SU-DHL-6 (cell line): Measurements from ENCODE around the gene XKR8.

Experiments
- H2AFZ ChIP-seq: fragments of 200-600 bp; sonication (generic); 2 replicates; pipeline ENCODE4 v1.6.1; 2014; ENCODE audit warnings: low read depth, mild to moderate bottlenecking, moderate library complexity, mixed read lengths, antibody characterized with exemption, low read length; ENCODE audit not compliant: severe bottlenecking
- H3F3A ChIP-seq: fragments of 200-600 bp; shearing (Covaris generic); 2 replicates; pipeline ENCODE4 v1.6.0; 2016; ENCODE audit warnings: antibody characterized with exemption, mild to moderate bottlenecking; ENCODE audit not compliant: insufficient read depth
- H3K27ac ChIP-seq: fragments of 200-600 bp; sonication (generic); 2 replicates; pipeline ENCODE4 v1.5.1; 2016; ENCODE audit warnings: low read depth, mild to moderate bottlenecking, low read length, moderate library complexity, mixed read lengths
- H3K27me3 ChIP-seq: fragments of 200-600 bp; sonication (generic), shearing (Covaris generic); 2 replicates; pipeline ENCODE4 v1.6.0; 2014; ENCODE audit warnings: mild to moderate bottlenecking, low read length
- H3K36me3 ChIP-seq: fragments of 200-600 bp; sonication (generic); 2 replicates; pipeline ENCODE4 v1.6.1; 2014; ENCODE audit warnings: mild to moderate bottlenecking, low read length, mixed read lengths
- H3K4me2 ChIP-seq: fragments of 300-600, 200-600 bp; shearing (Covaris generic), sonication (generic); 2 replicates; pipeline ENCODE4 v1.6.0; 2014; ENCODE audit warnings: low read length, low read depth, mild to moderate bottlenecking; ENCODE audit not compliant: poor library complexity, severe bottlenecking
- H3K4me3 ChIP-seq: fragments of 200-600 bp; sonication (generic); 2 replicates; pipeline ENCODE4 v1.5.1; 2014; ENCODE audit warnings: antibody characterized with exemption, low read length, mild to moderate bottlenecking, mixed read lengths; ENCODE audit not compliant: insufficient read depth, poor library complexity, severe bottlenecking
- H3K79me2 ChIP-seq: fragments of 200-600 bp; sonication (generic); 2 replicates; pipeline ENCODE4 v1.6.1; 2014; ENCODE audit warnings: mild to moderate bottlenecking, low read length, moderate library complexity; ENCODE audit not compliant: insufficient read depth
- H3K9ac ChIP-seq: fragments of 200-600 bp; sonication (generic); 2 replicates; pipeline ENCODE4 v1.7.0; 2014; ENCODE audit warnings: mild to moderate bottlenecking, low read length
- H3K9me2 ChIP-seq: fragments of 200-600 bp; sonication (generic); replicated peaks from 2 replicates; pipeline ENCODE4 v1.6.1; 2014; ENCODE audit warnings: low read length; ENCODE audit not compliant: insufficient read depth
- H3K9me3 ChIP-seq: fragments of 200-600 bp; sonication (generic); 2 replicates; pipeline ENCODE4 v1.6.1; 2014; ENCODE audit warnings: low read length, mixed read lengths; ENCODE audit not compliant: insufficient read depth
- H4K20me1 ChIP-seq: fragments of 200-600 bp; sonication (generic); 2 replicates; pipeline ENCODE4 v1.6.1; 2014; ENCODE audit warnings: low read depth, mild to moderate bottlenecking, antibody characterized with exemption, low read length, moderate library complexity, mixed read lengths
- CTCF ChIP-seq: fragments of 200-600 bp; sonication (generic); IDR thresholded peaks from one replicate; pipeline ENCODE4 v1.5.1; 2017; ENCODE audit warnings: antibody characterized with exemption, mild to moderate bottlenecking, low read length, moderate library complexity; ENCODE audit not compliant: insufficient read depth, poor library complexity, severe bottlenecking
- EZH2phosphoT487 ChIP-seq: fragments of 200-600 bp; sonication (generic), shearing (Covaris generic); conservative IDR thresholded peaks from 2 replicates; pipeline ENCODE4 v1.6.1; 2018; ENCODE audit warnings: mild to moderate bottlenecking, antibody characterized with exemption, low read length, moderate library complexity, mixed read lengths

The XKR8 gene

GRCh38 chr1:27931759-27932158 lies 28.0 kb upstream of the XKR8 start:
- Histone ChIP-seq H3K27me3 (no peaks in the 10 kb centered on the region), H3K27ac (no peak overlapping the region), H3K9me2 (no peaks in the 10 kb centered on the region), H3K36me3 (no peaks in the 10 kb centered on the region), H3K9me3 (no peaks in the 10 kb centered on the region), H3K4me3 (no peak overlapping the region), H3K79me2 (no peaks in the 10 kb centered on the region), H3F3A (no peaks in the 10 kb centered on the region), H2AFZ (no peak overlapping the region), H3K9ac (no peak overlapping the region), H4K20me1 (no peaks in the 10 kb centered on the region), H3K4me2 (no peak overlapping the region)
- TF ChIP-seq EZH2phosphoT487 (no peak), CTCF (no peak)

GRCh38 chr1:27934818-27935549 lies 24.8 kb upstream of the XKR8 start, which contains the start of gene SMPDL3B:
SMPDL3B (plus strand) TSS chr1:27935000; CDS start chr1:27935184, 184 bp downstream.
- no peaks in the 10 kb centered on the region for H3K9me3 ChIP-seq
- H3K36me3 ChIP-seq = no peaks in the 10 kb centered on the region
- TF ChIP-seq CTCF (no peak), EZH2phosphoT487 (no peak)
- no peaks in the 10 kb centered on the region for H3K27me3 ChIP-seq
- no peak within 1 kb of the TSS for H3K4me2 ChIP-seq
- H4K20me1 ChIP-seq = no peaks in the 10 kb centered on the region
- H2AFZ ChIP-seq = no peak within 1 kb of the TSS
- no peak within 1 kb of the TSS for H3K27ac ChIP-seq
- no peak within 1 kb of the TSS for H3K9ac ChIP-seq
- no peaks in the 10 kb centered on the region for H3K79me2 ChIP-seq
- H3F3A ChIP-seq = no peaks in the 10 kb centered on the region
- no peak within 1 kb of the TSS for H3K4me3 ChIP-seq
- no peaks in the 10 kb centered on the region for H3K9me2 ChIP-seq

GRCh38 chr1:27935721-27936120 lies 24.1 kb upstream of the XKR8 start:
- no peaks in the 10 kb centered on the region for H3K9me3 ChIP-seq
- H3K36me3 ChIP-seq = no peaks in the 10 kb centered on the region
- no peaks in the 10 kb centered on the region for H4K20me1 ChIP-seq
- H3F3A ChIP-seq = no peaks in the 10 kb centered on the region
- no peak overlapping the region for H3K27ac ChIP-seq
- no peak overlapping the region for H3K4me2 ChIP-seq
- H2AFZ ChIP-seq = no peak overlapping the region
- TF ChIP-seq EZH2phosphoT487 (no peak), CTCF (no peak)
- no peak overlapping the region for H3K4me3 ChIP-seq
- no peaks in the 10 kb centered on the region for H3K79me2 ChIP-seq
- no peaks in the 10 kb centered on the region for H3K27me3 ChIP-seq
- no peak overlapping the region for H3K9ac ChIP-seq
- no peaks in the 10 kb centered on the region for H3K9me2 ChIP-seq
